Stimulated activated CD8-positive, alpha-beta memory T cell treated with anti-CD3 and anti-CD28 coated beads, Interleukin-7, amount 100 ng/mL, for 1 hour (primary cell): ENCODE results near the gene ACOT13.
A peak's percentile ranks its signal among the peaks of the same experiment; 100 is the strongest.
"Not testable (repeated sequence)": the region's sequence is repeated elsewhere in the genome, so short reads cannot be mapped to it uniquely, and the experiment has no call there.

Experiments
- DNase-seq, 2 donors: peaks; one replicate each; pipeline ENCODE4 v3.0.0-alpha.2; 2020; ENCODE audit warnings: low read depth in 2 of 2

Gene ACOT13

GRCh38 chr6:24666641-24667377 is at the start of gene ACOT13, which contains the start of gene TDP2:
TSS of gene ACOT13 (plus strand) at chr6:24667077. CDS start at chr6:24667264, 187 bp downstream.
TSS of gene TDP2 (minus strand) at chr6:24666899. CDS start at chr6:24666862, 37 bp downstream.
- peak; percentile 90 to 91 for DNase-seq

GRCh38 chr6:24619661-24620060 is 47.2 kb upstream of the ACOT13 start:
- no peak for DNase-seq

GRCh38 chr6:24620637-24621036 is 46.2 kb upstream of the ACOT13 start:
- DNase-seq: no peak

DNA sequence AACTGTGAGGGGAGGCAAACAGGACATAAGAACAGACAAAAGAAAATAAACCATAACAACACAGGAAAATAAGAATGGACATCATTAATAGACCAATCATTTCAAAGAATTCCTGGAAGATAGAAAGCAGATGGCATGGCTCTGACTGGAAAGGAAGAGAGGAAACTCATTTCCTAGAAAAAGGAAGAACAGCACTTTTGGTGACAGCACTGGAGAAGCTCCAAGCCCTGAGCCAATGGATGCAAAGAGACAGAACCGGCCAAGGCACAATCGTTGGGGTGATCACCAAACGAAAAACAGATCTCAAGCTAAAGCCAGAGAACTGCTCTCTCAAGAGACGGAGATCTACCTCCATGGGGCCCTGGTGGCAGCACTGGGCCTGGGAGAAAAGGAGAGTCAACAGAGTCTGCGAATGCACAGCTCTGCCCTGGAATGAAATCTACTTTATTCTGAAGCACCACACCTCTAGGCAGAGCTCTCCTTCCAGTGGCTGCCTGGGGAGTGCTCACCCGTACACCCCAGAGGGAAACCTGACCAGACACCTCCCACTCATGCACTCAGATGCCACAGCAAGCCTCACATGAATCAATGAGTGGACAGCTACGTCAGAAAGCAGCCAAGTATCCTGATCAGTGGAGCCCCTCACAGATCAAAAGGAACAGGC is 45.1 kb upstream of the ACOT13 start:
- DNase-seq: no peak

- DNase-seq: no peak
These were observed 35.9 kb upstream of the ACOT13 start for GRCh38 chr6:24630856-24631505.

DNA sequence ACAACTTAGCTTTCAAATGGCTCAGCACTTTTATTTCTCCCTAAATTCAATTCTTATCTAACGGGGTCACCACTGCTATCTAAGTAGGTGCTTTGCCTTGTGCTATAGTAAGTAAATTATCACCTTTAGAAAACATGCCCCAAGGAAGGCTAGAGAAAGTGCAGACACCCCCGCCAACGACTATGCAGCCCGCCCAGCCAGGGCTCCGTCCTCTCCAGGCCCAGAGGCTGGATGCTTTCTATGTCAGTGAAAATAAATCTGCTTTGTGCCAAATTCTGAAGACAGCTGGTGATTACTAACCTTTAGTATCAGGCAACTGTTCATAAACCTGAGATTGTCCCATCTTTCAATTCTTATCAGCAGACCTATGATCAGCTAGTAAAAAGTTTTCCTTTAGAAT is 35.2 kb upstream of the ACOT13 start:
- no peak for DNase-seq

- no peak for DNase-seq
These were observed 34.3 kb upstream of the ACOT13 start for GRCh38 chr6:24632573-24632972.

DNA sequence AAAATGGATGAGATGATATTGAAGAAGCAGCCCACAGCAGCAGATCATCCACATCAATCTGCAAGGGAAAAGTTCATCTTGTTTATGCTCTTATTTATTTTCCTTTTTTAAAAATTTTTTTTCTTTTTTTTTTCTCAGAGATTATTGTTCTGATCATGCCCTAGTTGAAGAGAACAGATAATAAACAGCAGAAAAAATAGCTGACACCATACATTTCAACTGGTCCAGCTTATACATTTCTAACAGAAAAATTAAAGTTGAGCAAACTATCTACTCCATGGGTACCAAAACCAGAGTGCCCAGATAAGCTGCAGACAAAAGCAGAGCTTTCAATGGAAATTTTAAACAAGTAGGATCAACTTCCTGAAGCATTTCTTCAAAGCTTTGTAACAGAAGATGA is 30.2 kb upstream of the ACOT13 start:
- DNase-seq: no peak

GRCh38 chr6:24640166-24640565 is 26.7 kb upstream of the ACOT13 start:
- no peak for DNase-seq

GRCh38 chr6:24640631-24641030 is 26.2 kb upstream of the ACOT13 start:
- DNase-seq: not testable (repeated sequence)

GRCh38 chr6:24642061-24642460 is 24.8 kb upstream of the ACOT13 start:
- no peak for DNase-seq

DNA sequence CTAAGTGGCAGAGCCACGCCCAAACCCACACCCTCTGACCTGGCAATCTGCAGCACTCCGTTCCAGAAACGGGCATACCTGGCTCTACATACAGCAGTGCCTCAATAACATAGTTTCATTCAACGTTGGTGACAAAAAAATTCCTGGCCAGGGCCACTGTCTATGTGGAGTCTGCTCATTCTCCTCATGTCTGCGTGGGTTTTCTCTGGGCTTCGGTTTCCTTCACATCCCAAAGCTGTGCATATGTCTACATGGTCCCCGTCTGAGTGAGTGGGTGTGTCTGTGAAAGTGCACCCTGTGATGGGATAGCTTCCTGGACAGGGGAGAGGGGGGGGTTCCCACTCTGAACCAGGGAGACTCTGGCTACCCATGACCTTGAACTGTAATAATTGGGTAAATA is 23.0 kb upstream of the ACOT13 start:
- DNase-seq: no peak

GRCh38 chr6:24644377-24644776 is 22.5 kb upstream of the ACOT13 start:
- no peak for DNase-seq

DNA sequence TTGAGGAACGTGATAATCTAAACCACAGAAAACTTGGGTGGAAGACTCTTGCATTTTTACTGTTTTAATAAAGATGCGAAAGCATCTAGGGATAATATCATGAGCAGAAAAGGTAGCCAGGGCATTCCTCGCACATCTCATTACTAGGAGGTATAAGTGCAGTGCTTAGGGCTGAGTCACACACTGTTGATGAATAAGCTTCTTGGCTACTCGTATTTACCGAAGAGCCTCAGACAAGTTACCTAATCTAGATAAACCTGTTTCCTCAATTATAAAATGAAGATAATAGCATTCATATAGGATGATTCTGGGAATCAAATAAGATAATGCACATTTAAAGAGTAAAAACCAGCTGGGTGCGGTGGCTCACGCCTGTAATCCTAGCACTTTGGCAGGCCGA is 20.1 kb upstream of the ACOT13 start:
- DNase-seq: no peak

- no peak for DNase-seq
These were observed 18.6 kb upstream of the ACOT13 start for GRCh38 chr6:24648276-24648675.

DNA sequence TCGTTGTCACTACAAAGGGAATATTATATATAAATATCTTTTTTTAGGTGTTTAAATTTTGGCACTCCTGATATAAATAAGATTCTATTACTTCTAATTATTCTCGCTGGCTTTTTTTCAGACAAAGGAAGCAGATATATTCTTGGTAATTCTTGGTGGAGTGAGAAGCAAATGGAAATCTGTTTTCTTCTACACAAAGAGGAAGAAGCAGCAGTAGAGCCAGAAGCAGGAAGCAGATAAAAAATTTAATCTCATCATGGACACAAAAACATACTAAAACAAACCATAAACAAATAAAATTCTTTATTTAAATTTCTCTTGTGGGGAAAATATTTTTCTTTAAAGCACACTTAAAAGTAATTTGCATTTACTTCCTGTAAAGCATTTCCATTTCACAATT is 17.2 kb upstream of the ACOT13 start:
- no peak for DNase-seq

DNA sequence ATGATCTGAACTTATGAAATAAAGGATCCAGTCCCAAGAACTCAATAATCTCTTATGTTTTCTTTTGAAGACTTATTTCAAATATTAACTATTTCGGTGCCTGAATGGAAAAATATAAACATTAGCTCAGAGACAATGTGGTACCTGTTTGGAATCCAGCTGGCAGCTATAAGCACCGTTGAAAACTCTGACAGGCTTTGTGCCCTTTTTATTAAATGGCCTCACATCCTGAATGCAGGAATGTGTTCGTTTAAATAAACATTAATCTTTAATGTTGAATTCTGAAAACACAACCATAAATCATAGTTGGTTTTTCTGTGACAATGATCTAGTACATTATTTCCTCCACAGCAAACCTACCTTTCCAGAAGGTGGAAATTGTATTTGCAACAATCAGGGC is 16.5 kb upstream of the ACOT13 start:
- DNase-seq: no peak

DNA sequence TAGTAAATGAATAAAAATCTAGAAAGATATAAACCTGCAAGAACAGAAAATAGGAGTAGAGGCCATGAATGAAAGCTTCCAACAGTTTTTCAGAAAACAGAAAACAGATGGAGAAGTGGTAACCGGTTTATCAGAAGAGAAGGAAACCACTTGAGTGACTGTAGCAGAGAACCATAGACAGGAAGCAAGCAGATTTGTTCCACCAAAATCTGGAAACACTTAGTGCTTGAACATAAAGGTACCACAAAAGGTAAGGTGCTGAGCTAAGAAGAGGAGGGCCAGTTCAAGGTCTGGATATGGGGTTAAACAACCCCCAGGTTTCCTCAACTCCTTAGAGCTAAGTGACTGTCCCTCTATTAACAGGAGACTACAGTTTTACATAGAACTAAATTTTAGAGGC is 11.7 kb upstream of the ACOT13 start:
- no peak for DNase-seq

DNA sequence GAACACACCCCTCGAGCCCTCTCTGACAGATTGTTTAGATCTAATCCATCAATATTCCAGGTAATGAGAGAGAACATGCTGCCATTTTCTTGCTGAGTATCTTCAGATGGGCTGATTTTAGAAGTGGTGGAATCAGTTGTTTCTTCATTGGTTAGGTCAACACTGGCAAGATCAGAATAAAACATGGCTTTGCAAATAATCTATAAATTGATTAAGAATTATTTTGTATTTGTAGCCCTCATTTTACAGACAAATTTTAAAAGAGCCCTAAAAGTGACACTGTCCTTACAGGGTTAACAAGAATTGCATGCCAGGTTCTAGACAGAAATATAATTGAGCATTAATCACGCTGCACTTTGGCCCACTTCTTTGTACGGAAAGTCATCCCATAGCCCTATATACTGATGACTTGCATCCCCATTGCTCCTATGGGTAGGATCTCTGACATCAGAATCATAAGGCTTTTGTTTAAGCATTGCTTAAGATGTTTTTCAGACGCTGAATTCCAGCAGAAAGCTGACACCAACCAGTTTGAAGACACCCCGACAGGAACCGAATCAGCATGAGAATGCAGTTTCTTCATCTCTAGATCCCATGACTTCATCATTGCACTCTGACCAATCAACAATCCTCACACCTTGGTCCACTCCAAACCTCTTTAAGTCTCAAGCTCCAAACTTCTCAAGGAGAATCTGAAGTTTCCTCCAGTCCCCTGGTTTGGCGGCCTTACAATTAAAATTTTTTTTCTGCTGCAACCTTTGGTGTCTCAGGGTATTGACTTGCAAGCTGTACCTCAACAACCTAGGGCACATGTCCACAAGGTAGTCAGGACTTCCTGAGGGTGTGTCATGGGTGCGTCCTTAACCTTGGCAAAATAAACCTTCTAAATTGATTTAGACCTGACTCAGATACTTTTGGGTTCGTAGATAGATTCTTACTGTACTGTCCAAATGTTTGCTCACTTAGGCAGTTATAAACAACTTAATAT is 8.0 kb upstream of the ACOT13 start:
- no peak for DNase-seq

GRCh38 chr6:24659561-24659960 is 7.3 kb upstream of the ACOT13 start:
- DNase-seq: no peak

GRCh38 chr6:24660105-24660504 is 6.8 kb upstream of the ACOT13 start:
- no peak for DNase-seq

DNA sequence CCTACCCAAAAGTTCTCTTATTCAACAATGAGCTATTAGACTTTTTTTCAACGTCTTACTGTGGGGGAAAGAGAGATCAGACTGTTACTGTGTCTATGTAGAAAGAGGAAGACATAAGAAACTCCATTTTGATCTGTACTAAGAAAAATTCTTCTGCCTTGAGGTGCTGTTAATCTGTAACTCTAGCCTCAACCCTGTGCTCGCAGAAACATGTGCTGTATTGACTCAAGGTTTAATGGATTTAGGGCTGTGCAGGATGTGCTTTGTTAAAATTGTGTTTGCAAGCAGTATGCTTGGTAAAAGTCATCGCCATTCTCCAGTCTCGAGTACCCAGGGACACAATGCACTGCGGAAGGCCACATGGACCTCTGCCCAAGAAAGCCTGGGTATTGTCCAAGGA is 5.1 kb upstream of the ACOT13 start:
- DNase-seq: not testable (repeated sequence)
